HG03159 (cell line): ENCODE results near the gene HPDL.
A peak's percentile ranks its signal among the peaks of the same experiment; 100 is the strongest.
"Not testable (repeated sequence)": the region's sequence is repeated elsewhere in the genome, so short reads cannot be mapped to it uniquely, and the experiment has no call there.

Experiments used
- ATAC-seq: cut with Tn5 transposase; IDR thresholded peaks from one replicate; pipeline ENCODE4 v1.9.1; 2021; ENCODE audit warnings: mild to moderate bottlenecking, moderate library complexity; ENCODE audit not compliant: unreplicated experiment

Gene HPDL

GRCh38 chr1:45326627-45327623, at the start of gene HPDL:
HPDL (plus strand) TSS chr1:45326895; CDS start chr1:45327149, 254 bp downstream.
- no peak for ATAC-seq

- ATAC-seq, result no peak
Measured at GRCh38 chr1:45282351-45282750, 44.3 kb upstream of the HPDL start.

GRCh38 chr1:45284858-45285257, 41.8 kb upstream of the HPDL start:
- ATAC-seq, result not testable (repeated sequence)

GRCh38 chr1:45286521-45286920, 40.2 kb upstream of the HPDL start:
- not testable (repeated sequence) for ATAC-seq

GRCh38 chr1:45291002-45291401, 35.7 kb upstream of the HPDL start:
- ATAC-seq, result not testable (repeated sequence)

GRCh38 chr1:45291716-45292115, 35.0 kb upstream of the HPDL start:
- ATAC-seq, result no peak

GRCh38 chr1:45297666-45298356, 28.9 kb upstream of the HPDL start:
- ATAC-seq, result no peak

GRCh38 chr1:45299296-45299695, 27.4 kb upstream of the HPDL start:
- ATAC-seq, result no peak

- ATAC-seq, result no peak
Measured at GRCh38 chr1:45299981-45300668, 26.6 kb upstream of the HPDL start.

GRCh38 chr1:45300669-45300997, 26.1 kb upstream of the HPDL start:
- no peak for ATAC-seq

GRCh38 chr1:45302505-45303150, 24.1 kb upstream of the HPDL start:
- ATAC-seq, result no peak

GRCh38 chr1:45303520-45304310, 23.0 kb upstream of the HPDL start:
- peak; percentile 65 for ATAC-seq

- peak; percentile 14 for ATAC-seq
Measured at GRCh38 chr1:45304311-45305081, 22.2 kb upstream of the HPDL start.

- no peak for ATAC-seq
Measured at GRCh38 chr1:45305231-45305630, 21.5 kb upstream of the HPDL start.

GRCh38 chr1:45306319-45306718, 20.4 kb upstream of the HPDL start:
- ATAC-seq, result no peak

GRCh38 chr1:45306905-45307304, 19.8 kb upstream of the HPDL start:
- ATAC-seq, result no peak

GRCh38 chr1:45314266-45314665, 12.4 kb upstream of the HPDL start:
- ATAC-seq, result no peak

GRCh38 chr1:45317166-45317565, 9.5 kb upstream of the HPDL start:
- no peak for ATAC-seq

- ATAC-seq, result no peak
Measured at GRCh38 chr1:45319761-45320160, 6.9 kb upstream of the HPDL start.
